Measurements from ENCODE around the gene CCDC85A. TPM values are rescaled to one million over a fixed set of nuclear protein-coding genes. Genes with fewer than 3 reads are reported as not detected.

Gene CCDC85A
- total and polyA plus RNA-seq, 2 of the 8 experiments (the other 6 are each of a cell fraction or from before 2014, with no cell fraction given), result 0.20 TPM; not detected in 1

DNA sequence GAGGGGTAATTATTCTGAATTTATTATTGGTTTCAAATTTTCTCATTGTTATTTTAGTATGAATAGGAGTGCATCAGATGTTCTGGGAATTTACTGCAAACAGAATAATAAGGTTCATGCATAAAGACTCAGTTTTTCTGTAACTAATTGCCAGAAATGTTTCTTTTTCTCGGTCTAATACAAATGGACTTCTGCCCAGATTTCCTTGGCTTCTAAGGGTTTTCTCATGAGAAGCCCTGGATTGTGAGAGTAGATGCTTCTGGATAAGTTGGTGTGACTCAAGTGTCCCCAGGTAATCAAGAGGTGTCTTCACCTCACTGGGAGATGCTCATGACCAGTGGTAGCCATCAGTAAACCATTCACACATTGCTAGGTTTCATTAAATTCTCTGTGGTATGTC is 78.5 kb downstream of the CCDC85A start:
- no peaks in the 10 kb centered on the region for H3K79me2 ChIP-seq (ENCODE audit: control insufficient read depth in 1 of 2, insufficient read depth in 2 of 2, low read length in 2 of 2)
- H2BK120ac ChIP-seq (replicated peaks; ENCODE audit: low read depth, low read length), result no peak overlapping the region
- ChIA-PET POLR2A (ENCODE audit: partially characterized antibody) (no interaction called here), CTCF (ENCODE audit: partially characterized antibody) (interaction anchor here (1.2 kb wide), 1 partner anchor 10 kb away, joined by 4 read pairs; no protein-coding TSS in a partner anchor)
- no peak overlapping the region for H3K4me2 ChIP-seq (ENCODE audit: insufficient read depth in 1 of 2, low read depth in 2 of 2, low read length in 2 of 2)
- no peaks in the 10 kb centered on the region for H3K79me1 ChIP-seq (ENCODE audit: low read depth, low read length)
- no peak for DNase-seq (ENCODE audit: low read depth in 1 of 2, low spot score in 2 of 2)
- H3K27me3 ChIP-seq (replicated peaks in 1 of 4; ENCODE audit: control insufficient read depth in 3 of 4, extremely low read depth in 1 of 4, insufficient read depth in 3 of 4, low read length in 3 of 4), result no peaks in the 10 kb centered on the region
- no peak overlapping the region for H3K56ac ChIP-seq (replicated peaks; ENCODE audit: insufficient read length, low read depth, low read length)
- H4K5ac ChIP-seq (ENCODE audit: insufficient read length, low read depth, low read length), result no peak overlapping the region
- no peak overlapping the region for H4K91ac ChIP-seq (replicated peaks; ENCODE audit: insufficient read length, low read length)
- H2BK12ac ChIP-seq (ENCODE audit: low read depth, low read length), result no peak overlapping the region
- no peaks in the 10 kb centered on the region for H4K20me1 ChIP-seq (replicated peaks in 1 of 2; ENCODE audit: control insufficient read depth in 1 of 2, insufficient read depth in 2 of 2, low read length in 2 of 2)
- no peaks in the 10 kb centered on the region for H3K4me1 ChIP-seq (replicated peaks in 1 of 4; ENCODE audit: control insufficient read depth in 3 of 4, insufficient read depth in 4 of 4, low read length in 3 of 4)
- no peak overlapping the region for H3K4me3 ChIP-seq (ENCODE audit: extremely low read depth in 1 of 4, insufficient read depth in 2 of 4, low read depth in 3 of 4, low read length in 4 of 4)
- no peak overlapping the region for H2AFZ ChIP-seq (ENCODE audit: low read length)
- no peak overlapping the region for H2AK5ac ChIP-seq (ENCODE audit: low read depth, low read length)
- H3K23me2 ChIP-seq (ENCODE audit: low read depth, low read length), result no peaks in the 10 kb centered on the region
- no peaks in the 10 kb centered on the region for H3K9me3 ChIP-seq (ENCODE audit: insufficient read depth in 2 of 2, low read depth in 1 of 2, low read length in 1 of 2)
- no peak for FAIRE-seq
- H3K27ac ChIP-seq (ENCODE audit: low read depth, low read length), result no peak overlapping the region
- TF ChIP-seq BCL11A (IDR thresholded peaks at IDR 0.05; ENCODE audit: low read depth in 2 of 2, low read length in 2 of 2) (no peak), YY1 (IDR thresholded peaks at IDR 0.05; ENCODE audit: low read depth, low read length) (no peak), RXRA (IDR thresholded peaks at IDR 0.05; ENCODE audit: insufficient read depth, low read depth, low read length) (no peak), EZH2 (IDR thresholded peaks at IDR 0.05; ENCODE audit: low read depth, low read length, severe bottlenecking) (no peak), KDM4A (IDR thresholded peaks at IDR 0.05; ENCODE audit: low read depth, low read length, severe bottlenecking) (no peak)
- TF ChIP-seq, protein P1, sequence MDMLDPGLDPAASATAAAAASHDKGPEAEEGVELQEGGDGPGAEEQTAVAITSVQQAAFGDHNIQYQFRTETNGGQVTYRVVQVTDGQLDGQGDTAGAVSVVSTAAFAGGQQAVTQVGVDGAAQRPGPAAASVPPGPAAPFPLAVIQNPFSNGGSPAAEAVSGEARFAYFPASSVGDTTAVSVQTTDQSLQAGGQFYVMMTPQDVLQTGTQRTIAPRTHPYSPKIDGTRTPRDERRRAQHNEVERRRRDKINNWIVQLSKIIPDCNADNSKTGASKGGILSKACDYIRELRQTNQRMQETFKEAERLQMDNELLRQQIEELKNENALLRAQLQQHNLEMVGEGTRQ (IDR thresholded peaks at IDR 0.05; ENCODE audit: low read length), result no peak
- no peak overlapping the region for H4K8ac ChIP-seq (ENCODE audit: extremely low read depth, insufficient read depth, low read length)
- H3K36me3 ChIP-seq (ENCODE audit: control insufficient read depth in 2 of 4, insufficient read depth in 4 of 4, low read length in 3 of 4), result no peaks in the 10 kb centered on the region
- H3K23ac ChIP-seq (ENCODE audit: insufficient read length), result no peak overlapping the region
- H3K9ac ChIP-seq (replicated peaks in 1 of 4; ENCODE audit: extremely low read depth in 1 of 4, low read depth in 3 of 4, low read length in 3 of 4), result no peak overlapping the region
- H2BK15ac ChIP-seq (ENCODE audit: low read length), result no peak overlapping the region
- no peak overlapping the region for H2BK20ac ChIP-seq (ENCODE audit: low read length)
- H2BK5ac ChIP-seq (ENCODE audit: low read depth, low read length), result no peak overlapping the region
- H3K14ac ChIP-seq (ENCODE audit: insufficient read length), result no peak overlapping the region
- 100% methylated on average over 1 of the region's 1 CpG; no CpG with 5 or more reads in 1 of the 2 experiments for WGBS, 2 experiments (ENCODE audit: extremely low coverage in 1 of 2, insufficient coverage in 1 of 2, insufficient read length in 1 of 2, insufficient replicate concordance in 2 of 2, low coverage in 1 of 2, low lambda C conversion rate in 2 of 2, missing lambda C conversion rate in 1 of 2)
- H3K4ac ChIP-seq (replicated peaks; ENCODE audit: insufficient read length, low read depth, low read length), result no peak overlapping the region
- no peak overlapping the region for H3K18ac ChIP-seq (ENCODE audit: extremely low read depth, low read length)

Measured in H1 (cell line).